Gastroesophageal sphincter (tissue), 3 donors: ENCODE measurements around the gene LMO7.

Experiments used
- EP300 ChIP-seq: sonication (generic); formaldehyde crosslinking; IDR thresholded peaks from one replicate; pipeline ENCODE4 v1.6.1; 2017; ENCODE audit warnings: antibody characterized with exemption, mild to moderate bottlenecking
- POLR2A ChIP-seq, 2 donors: fragments of 450-650 bp; IDR thresholded peaks; one replicate each; pipeline ENCODE4 v1.6.1; 2017; ENCODE audit warnings: antibody characterized with exemption in 2 of 2, mild to moderate bottlenecking in 2 of 2, moderate library complexity in 1 of 2
- POLR2AphosphoS5 ChIP-seq: sonication (generic); formaldehyde crosslinking; IDR thresholded peaks from one replicate; pipeline ENCODE4 v1.6.1; 2017; ENCODE audit warnings: antibody characterized with exemption
- TF ChIP-seq, protein P1 (sequence below), 4 experiments: fragments of 200-600 bp in 2 of 4; fragments of 450-650 bp in 2 of 4; sonication (generic) in 1 of 4; IDR thresholded peaks; one replicate each; pipeline ENCODE4 v1.5.1; 2017 to 2019; ENCODE audit warnings: antibody characterized with exemption in 4 of 4, mild to moderate bottlenecking in 2 of 4, moderate library complexity in 2 of 4

DNA sequence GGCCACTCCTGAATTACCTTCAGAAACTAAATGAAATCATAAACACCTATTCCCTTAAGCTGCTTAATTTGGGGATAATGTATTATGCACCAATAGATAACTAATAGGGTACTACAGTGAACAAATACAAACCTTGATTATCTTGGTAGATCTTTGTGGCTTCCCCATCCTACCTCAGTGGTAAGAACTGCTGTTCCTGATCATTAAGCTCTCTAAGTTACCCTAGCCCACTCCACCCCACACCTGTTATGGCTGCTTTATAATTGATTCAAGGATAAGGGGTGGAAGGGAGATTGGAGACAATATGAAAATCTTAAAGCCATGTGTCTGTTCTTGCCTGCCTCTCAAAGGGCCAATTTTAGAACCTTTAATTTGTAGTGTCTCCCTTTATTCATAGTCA, 121.2 kb downstream of the LMO7 start:
- TF ChIP-seq, protein P1, sequence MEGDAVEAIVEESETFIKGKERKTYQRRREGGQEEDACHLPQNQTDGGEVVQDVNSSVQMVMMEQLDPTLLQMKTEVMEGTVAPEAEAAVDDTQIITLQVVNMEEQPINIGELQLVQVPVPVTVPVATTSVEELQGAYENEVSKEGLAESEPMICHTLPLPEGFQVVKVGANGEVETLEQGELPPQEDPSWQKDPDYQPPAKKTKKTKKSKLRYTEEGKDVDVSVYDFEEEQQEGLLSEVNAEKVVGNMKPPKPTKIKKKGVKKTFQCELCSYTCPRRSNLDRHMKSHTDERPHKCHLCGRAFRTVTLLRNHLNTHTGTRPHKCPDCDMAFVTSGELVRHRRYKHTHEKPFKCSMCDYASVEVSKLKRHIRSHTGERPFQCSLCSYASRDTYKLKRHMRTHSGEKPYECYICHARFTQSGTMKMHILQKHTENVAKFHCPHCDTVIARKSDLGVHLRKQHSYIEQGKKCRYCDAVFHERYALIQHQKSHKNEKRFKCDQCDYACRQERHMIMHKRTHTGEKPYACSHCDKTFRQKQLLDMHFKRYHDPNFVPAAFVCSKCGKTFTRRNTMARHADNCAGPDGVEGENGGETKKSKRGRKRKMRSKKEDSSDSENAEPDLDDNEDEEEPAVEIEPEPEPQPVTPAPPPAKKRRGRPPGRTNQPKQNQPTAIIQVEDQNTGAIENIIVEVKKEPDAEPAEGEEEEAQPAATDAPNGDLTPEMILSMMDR (IDR thresholded peaks at IDR 0.05) = no peak
- TF ChIP-seq POLR2A (IDR thresholded peaks at IDR 0.05) (no peak), EP300 (no peak), POLR2AphosphoS5 (no peak)
